ENCODE data around the gene ABLIM3.

Gene ABLIM3

DNA sequence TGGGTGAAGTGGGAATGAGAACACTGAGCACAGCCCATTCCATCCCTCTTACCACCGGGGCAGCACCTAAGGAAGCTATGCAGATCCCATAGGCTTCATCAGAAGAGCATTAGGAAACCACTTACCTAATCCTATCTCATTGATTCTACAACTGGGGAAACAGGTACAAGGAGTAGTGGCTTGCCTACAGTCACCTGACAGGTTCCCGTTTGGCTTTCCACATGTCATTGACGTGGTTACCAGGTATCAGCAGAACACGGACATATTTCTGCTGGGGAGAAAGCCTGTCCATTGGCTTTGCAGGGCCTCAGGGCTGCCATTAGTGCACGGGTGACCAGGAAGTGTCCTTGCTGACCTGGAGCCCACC is 141.7 kb downstream of the ABLIM3 start:
- H3K4me3 ChIP-seq (ENCODE audit: control insufficient read depth, low read depth, low read length) = no peak overlapping the region
- no peak for DNase-seq (ENCODE audit: low read depth)
- TF ChIP-seq, protein P1, sequence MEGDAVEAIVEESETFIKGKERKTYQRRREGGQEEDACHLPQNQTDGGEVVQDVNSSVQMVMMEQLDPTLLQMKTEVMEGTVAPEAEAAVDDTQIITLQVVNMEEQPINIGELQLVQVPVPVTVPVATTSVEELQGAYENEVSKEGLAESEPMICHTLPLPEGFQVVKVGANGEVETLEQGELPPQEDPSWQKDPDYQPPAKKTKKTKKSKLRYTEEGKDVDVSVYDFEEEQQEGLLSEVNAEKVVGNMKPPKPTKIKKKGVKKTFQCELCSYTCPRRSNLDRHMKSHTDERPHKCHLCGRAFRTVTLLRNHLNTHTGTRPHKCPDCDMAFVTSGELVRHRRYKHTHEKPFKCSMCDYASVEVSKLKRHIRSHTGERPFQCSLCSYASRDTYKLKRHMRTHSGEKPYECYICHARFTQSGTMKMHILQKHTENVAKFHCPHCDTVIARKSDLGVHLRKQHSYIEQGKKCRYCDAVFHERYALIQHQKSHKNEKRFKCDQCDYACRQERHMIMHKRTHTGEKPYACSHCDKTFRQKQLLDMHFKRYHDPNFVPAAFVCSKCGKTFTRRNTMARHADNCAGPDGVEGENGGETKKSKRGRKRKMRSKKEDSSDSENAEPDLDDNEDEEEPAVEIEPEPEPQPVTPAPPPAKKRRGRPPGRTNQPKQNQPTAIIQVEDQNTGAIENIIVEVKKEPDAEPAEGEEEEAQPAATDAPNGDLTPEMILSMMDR (IDR thresholded peaks at IDR 0.05; ENCODE audit: control insufficient read depth, insufficient read depth, low read depth, low read length, missing control alignments) = no peak

DNA sequence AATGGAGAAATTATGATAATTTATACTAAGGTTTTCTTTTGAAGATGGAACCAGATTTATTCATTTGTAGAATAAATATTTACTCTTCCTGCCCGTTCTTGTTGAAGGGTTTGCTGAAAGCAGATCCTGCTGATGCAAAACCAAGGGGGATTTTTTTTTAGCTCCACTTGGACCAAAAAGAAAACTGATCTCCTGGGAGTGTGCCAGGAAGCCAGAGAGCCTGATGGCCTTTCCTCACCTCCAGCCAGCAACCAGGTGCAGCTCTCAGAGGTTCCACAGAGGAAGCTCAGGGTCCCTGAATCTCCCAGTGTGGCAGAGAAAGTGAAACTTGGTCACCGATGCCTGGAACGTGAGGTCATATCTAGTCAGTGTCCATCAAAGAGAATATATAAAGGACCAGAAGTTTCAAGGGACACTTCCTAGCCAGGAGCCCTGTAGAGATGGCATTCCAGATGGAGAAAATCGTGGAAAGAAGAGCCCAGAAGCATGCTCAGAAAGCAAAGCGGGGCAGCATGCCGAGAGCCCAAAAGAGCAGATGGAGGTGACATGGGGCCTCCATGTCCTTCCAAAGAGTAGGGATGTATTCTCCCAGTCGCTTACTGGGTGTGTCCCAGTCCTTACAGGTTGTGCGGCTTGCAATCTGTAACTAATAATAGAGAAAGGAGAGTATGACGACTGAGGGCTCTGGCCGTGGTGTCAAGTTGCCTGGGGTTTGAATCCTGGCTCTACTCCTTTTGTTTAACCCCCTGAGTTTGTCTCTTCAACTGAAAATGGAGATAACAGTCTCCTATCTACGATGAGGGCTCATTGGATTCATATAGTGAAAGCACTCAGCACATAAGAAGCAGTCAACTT is 142.6 kb downstream of the ABLIM3 start:
- H3K4me3 ChIP-seq (ENCODE audit: control insufficient read depth, low read depth, low read length) = no peak overlapping the region
- DNase-seq (ENCODE audit: low read depth) = no peak
- TF ChIP-seq, protein P1 (IDR thresholded peaks at IDR 0.05; ENCODE audit: control insufficient read depth, insufficient read depth, low read depth, low read length, missing control alignments) = no peak

DNA sequence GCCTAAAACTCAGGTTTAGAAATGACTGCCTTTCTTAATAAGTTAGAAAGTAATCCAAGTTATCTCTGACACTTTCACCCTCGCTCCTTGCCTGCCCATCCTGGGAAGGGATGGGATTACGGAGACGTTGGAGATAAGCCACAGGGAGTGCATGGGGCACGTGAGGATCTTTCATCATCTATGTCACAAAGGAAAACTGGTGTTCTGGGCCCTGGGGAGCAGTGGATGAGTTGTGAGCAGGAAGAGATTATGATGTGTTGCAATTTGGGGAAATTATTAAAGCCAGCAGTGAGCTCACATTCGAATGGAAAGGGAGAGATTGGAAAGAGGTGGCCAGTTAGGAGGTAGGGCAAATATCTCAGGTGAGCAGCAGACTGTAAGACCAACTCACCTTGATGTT is 143.2 kb downstream of the ABLIM3 start:
- no peak for DNase-seq (ENCODE audit: low read depth)
- H3K4me3 ChIP-seq (ENCODE audit: control insufficient read depth, low read depth, low read length) = no peak overlapping the region
- TF ChIP-seq, protein P1 (IDR thresholded peaks at IDR 0.05; ENCODE audit: control insufficient read depth, insufficient read depth, low read depth, low read length, missing control alignments) = no peak

DNA sequence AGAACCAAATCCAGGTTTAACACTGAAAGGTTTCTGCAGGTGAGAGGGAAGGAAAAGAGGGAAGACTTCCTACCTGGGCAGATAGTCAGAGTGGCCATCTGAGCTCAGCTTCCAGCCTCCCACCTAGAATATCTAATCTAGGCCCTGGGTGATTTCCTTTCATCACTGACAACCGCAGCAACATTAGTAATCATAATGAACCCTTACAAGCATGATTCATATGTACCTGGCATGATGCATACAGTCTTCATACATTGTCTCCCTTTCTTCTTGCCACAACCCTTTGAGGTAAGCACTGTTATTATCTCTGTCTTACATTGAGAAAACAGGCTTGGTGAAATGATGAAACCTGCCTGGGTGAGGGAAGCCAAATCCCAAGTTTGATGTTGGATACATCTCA is 143.9 kb downstream of the ABLIM3 start:
- TF ChIP-seq, protein P1 (IDR thresholded peaks at IDR 0.05; ENCODE audit: control insufficient read depth, insufficient read depth, low read depth, low read length, missing control alignments) = no peak
- DNase-seq (ENCODE audit: low read depth) = no peak

DNA sequence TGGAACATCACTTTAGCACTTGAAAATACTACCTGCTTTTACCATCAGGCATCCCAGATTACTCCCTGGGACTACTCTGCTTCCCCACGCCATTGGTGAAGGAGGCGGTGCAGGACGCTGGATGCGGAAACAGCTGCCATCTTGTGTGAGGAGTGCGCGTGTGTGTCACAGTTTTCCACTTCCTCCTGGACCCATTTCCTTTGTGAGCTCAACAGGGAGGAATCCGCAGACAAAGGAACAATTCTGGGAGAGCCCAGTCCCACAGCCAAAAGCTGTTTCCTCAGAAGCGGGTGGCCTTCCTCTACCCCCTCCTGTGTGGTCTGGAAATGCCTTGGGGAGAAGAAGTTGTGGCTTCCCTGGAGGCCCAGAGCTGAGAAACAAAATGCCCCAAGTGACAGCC is 147.1 kb downstream of the ABLIM3 start:
- H3K4me3 ChIP-seq (ENCODE audit: control insufficient read depth, low read depth, low read length) = no peak overlapping the region
- TF ChIP-seq, protein P1 (IDR thresholded peaks at IDR 0.05; ENCODE audit: control insufficient read depth, insufficient read depth, low read depth, low read length, missing control alignments) = no peak
- DNase-seq (ENCODE audit: low read depth) = no peak

More for the DNA sequence above, 143.9 kb downstream of the ABLIM3 start:
- no peak overlapping the region for H3K4me3 ChIP-seq (ENCODE audit: control insufficient read depth, low read depth, low read length)

DNA sequence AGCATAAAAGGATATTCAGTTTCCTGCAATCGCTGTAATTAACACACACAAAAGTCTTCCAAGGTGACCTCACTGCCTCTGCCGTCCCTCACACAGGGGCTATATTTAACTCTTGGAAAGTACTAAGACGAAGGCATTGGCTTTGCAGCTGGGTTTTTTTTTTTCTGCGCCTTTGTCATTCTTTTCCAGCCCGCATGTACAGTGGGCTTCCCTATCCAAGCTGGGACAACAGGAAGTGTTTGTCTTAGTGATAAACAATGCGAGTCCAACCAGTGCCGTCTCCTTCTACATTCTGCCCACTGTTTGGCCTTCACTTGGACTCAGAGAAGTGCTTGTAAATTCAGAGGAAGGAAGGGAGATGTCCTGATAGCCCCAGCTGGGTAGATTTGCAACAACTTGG is 148.0 kb downstream of the ABLIM3 start:
- TF ChIP-seq, protein P1 (IDR thresholded peaks at IDR 0.05; ENCODE audit: control insufficient read depth, insufficient read depth, low read depth, low read length, missing control alignments) = no peak
- no peak for DNase-seq (ENCODE audit: low read depth)
- H3K4me3 ChIP-seq (ENCODE audit: control insufficient read depth, low read depth, low read length) = no peak overlapping the region

Measured in AG09309 (cell line).